Brain microvascular endothelial cell (primary cell): ENCODE measurements around the gene DVL3.
A peak's percentile ranks its signal among the peaks of the same experiment; 100 is the strongest.

Experiments used
- DNase-seq: peaks from one replicate; pipeline ENCODE4 v3.0.0-alpha.2; 2020
- H3K27ac ChIP-seq: fragments of 250-450 bp; sonication (Bioruptor Pico); 2 replicates; pipeline ENCODE4 v1.5.1; 2020; ENCODE audit warnings: mild to moderate bottlenecking, moderate library complexity
- H3K27me3 ChIP-seq: fragments of 250-450 bp; sonication (Bioruptor Pico); replicated peaks from 2 replicates; pipeline ENCODE4 v1.5.1; 2020; ENCODE audit warnings: mild to moderate bottlenecking
- H3K36me3 ChIP-seq: fragments of 250-450 bp; sonication (Bioruptor Pico); replicated peaks from 2 replicates; pipeline ENCODE4 v1.5.1; 2020; ENCODE audit warnings: mild to moderate bottlenecking
- H3K4me3 ChIP-seq: 2 replicates; pipeline ENCODE4 v1.5.1; 2011; ENCODE audit warnings: low read depth, mild to moderate bottlenecking, control low read depth, low read length, moderate library complexity
- in situ Hi-C: cut with HindIII; loops from 2 replicates; pipeline ENCODE4 v1.10.0; 2017; ENCODE audit warnings: low sequenced_read_pairs, low pct_ligation_motif_present
- TF ChIP-seq, protein P1 (sequence below): IDR thresholded peaks from 2 replicates; pipeline ENCODE4 v1.5.1; 2011; ENCODE audit warnings: low read depth, mild to moderate bottlenecking, moderate library complexity, low read length, control low read depth, inconsistent platforms; ENCODE audit errors: missing control alignments

The DVL3 gene

DNA sequence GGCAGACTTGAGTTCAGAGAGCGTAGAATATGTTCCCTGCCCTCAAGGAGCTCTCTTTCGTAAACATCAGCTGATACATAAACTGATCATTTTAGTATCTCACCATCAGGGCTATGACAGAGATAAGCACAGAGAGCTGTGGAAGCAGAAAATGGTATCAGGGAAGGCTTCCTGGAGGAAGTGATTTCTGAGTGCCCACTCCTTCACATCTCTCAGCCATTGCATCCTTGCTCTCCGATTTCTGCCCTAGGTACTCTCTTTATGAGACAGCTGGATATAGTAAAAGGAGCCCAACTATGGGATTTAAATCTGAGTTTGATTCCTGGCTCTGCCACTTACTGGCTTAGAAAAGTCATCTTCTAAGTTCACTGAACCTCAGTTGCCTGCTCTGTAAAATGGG lies 10.4 kb downstream of the DVL3 start:
- TF ChIP-seq, protein P1, sequence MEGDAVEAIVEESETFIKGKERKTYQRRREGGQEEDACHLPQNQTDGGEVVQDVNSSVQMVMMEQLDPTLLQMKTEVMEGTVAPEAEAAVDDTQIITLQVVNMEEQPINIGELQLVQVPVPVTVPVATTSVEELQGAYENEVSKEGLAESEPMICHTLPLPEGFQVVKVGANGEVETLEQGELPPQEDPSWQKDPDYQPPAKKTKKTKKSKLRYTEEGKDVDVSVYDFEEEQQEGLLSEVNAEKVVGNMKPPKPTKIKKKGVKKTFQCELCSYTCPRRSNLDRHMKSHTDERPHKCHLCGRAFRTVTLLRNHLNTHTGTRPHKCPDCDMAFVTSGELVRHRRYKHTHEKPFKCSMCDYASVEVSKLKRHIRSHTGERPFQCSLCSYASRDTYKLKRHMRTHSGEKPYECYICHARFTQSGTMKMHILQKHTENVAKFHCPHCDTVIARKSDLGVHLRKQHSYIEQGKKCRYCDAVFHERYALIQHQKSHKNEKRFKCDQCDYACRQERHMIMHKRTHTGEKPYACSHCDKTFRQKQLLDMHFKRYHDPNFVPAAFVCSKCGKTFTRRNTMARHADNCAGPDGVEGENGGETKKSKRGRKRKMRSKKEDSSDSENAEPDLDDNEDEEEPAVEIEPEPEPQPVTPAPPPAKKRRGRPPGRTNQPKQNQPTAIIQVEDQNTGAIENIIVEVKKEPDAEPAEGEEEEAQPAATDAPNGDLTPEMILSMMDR = no peak
- Histone ChIP-seq H3K27ac (no peak overlapping the region), H3K36me3 (peaks cover 68% of the 10 kb centered on the region), H3K27me3 (no peaks in the 10 kb centered on the region), H3K4me3 (no peak overlapping the region)
- in situ Hi-C loops = no loop called here
- DNase-seq = no peak

- Histone ChIP-seq H3K4me3 (no peak overlapping the region), H3K36me3 (peaks cover 78% of the 10 kb centered on the region), H3K27ac (no peak overlapping the region), H3K27me3 (no peaks in the 10 kb centered on the region)
- in situ Hi-C loops = no loop called here
- DNase-seq = no peak
- TF ChIP-seq, protein P1 = no peak
Observed at GRCh38 chr3:184166671-184167070, 11.5 kb downstream of the DVL3 start.

- in situ Hi-C loops = no loop called here
- TF ChIP-seq, protein P1 = no peak
- Histone ChIP-seq H3K36me3 (peaks cover 82% of the 10 kb centered on the region), H3K27me3 (no peaks in the 10 kb centered on the region), H3K27ac (peak overlapping the region; percentile 95), H3K4me3 (no peak overlapping the region)
- DNase-seq = no peak
Observed at GRCh38 chr3:184167786-184168185, 12.6 kb downstream of the DVL3 start.

DNA sequence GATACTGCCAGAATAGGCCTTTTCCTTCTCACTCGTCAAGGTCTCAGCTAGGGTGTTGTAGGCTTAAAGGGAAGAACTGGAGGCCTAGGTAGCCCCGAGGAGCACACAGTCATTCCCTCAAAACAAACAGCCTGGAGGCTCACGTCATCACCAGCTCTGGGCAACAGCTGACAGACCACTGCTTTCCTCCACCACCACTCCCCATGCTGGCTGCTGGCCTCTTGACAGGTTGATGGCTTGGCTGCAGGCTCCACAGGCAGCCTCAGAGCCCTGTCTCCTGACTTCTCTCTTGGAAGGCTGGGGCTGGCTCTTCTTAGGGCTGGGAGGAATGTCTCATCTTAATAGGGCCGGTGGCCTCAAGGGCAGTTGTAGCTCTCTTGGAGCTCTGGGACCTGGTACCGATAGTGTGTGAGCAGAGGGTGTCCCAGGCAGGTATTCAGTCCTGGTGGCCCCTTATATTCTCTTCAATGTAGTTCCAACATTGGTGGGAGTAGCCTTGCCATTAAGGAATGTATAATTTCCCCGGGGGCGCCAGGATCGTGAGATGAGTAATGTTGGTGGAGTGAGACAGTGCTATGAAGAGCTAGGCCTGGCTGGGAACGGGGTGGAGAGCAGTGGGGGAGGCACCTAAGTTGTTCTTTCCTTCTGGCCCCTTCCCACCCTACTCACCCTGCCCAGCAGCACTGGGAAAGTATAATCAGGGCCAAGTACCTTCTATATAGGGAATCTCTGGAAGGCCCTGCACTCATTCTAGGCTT lies 13.4 kb downstream of the DVL3 start:
- TF ChIP-seq, protein P1 = no peak
- in situ Hi-C loops = no loop called here
- H3K27me3 ChIP-seq = no peaks in the 10 kb centered on the region
- H3K27ac ChIP-seq = peak overlapping the region; percentile 95
- DNase-seq = peak; percentile 77
- no peak overlapping the region for H3K4me3 ChIP-seq
- peaks cover 75% of the 10 kb centered on the region for H3K36me3 ChIP-seq

- Histone ChIP-seq H3K27ac (no peak overlapping the region), H3K27me3 (no peaks in the 10 kb centered on the region), H3K4me3 (no peak overlapping the region), H3K36me3 (peaks cover 63% of the 10 kb centered on the region)
- DNase-seq = no peak
- TF ChIP-seq, protein P1 = no peak
- in situ Hi-C loops = no loop called here
Observed at GRCh38 chr3:184169896-184170875, 15.0 kb downstream of the DVL3 start.
